ENCODE measurements around the gene PDE7B.

- no peak for TF ChIP-seq EZH2 (IDR thresholded peaks at IDR 0.05; ENCODE audit: insufficient read depth, poor library complexity, severe bottlenecking)
- TF ChIP-seq EZH2phosphoT487 (IDR thresholded peaks at IDR 0.05; ENCODE audit: insufficient read depth, low read depth), result no peak
These were observed 169.2 kb downstream of the PDE7B start for GRCh38 chr6:136020691-136021090.
